HG03025 (cell line): ENCODE results near the gene PLEKHG4.

ENCODE experiments used
- ATAC-seq: cut with Tn5 transposase; IDR thresholded peaks from one replicate; pipeline ENCODE4 v1.9.1; 2021; ENCODE audit warnings: mild to moderate bottlenecking, moderate library complexity; ENCODE audit not compliant: unreplicated experiment, low FRiP score

The PLEKHG4 gene

GRCh38 chr16:67244387-67245185 lies 34.7 kb upstream of the PLEKHG4 start:
- peak; percentile 29 for ATAC-seq

GRCh38 chr16:67245186-67245585 lies 34.1 kb upstream of the PLEKHG4 start:
- no peak for ATAC-seq

- no peak for ATAC-seq
Measured at GRCh38 chr16:67245674-67246080, 33.7 kb upstream of the PLEKHG4 start.

- no peak for ATAC-seq
Measured at GRCh38 chr16:67246081-67246755, 33.1 kb upstream of the PLEKHG4 start.

- ATAC-seq = no peak
Measured at GRCh38 chr16:67246756-67247191, 32.6 kb upstream of the PLEKHG4 start.

- ATAC-seq = peak; percentile 43
Measured at GRCh38 chr16:67247192-67248072, 31.9 kb upstream of the PLEKHG4 start, which contains the start of gene FHOD1. FHOD1 (minus strand) TSS chr16:67247481; CDS start chr16:67247410, 71 bp downstream.

GRCh38 chr16:67248073-67248400 lies 31.3 kb upstream of the PLEKHG4 start:
- ATAC-seq = no peak

GRCh38 chr16:67248401-67249177 lies 30.7 kb upstream of the PLEKHG4 start, which contains the start of gene SLC9A5:
SLC9A5 (plus strand) TSS chr16:67248979; CDS start chr16:67249015, 36 bp downstream.
- ATAC-seq = no peak

GRCh38 chr16:67249178-67250044 lies 29.9 kb upstream of the PLEKHG4 start:
- no peak for ATAC-seq

GRCh38 chr16:67250045-67250327 lies 29.3 kb upstream of the PLEKHG4 start:
- ATAC-seq = no peak

GRCh38 chr16:67252609-67253497 lies 26.5 kb upstream of the PLEKHG4 start:
- no peak for ATAC-seq

GRCh38 chr16:67254801-67255552 lies 24.4 kb upstream of the PLEKHG4 start:
- no peak for ATAC-seq

- ATAC-seq = no peak
Measured at GRCh38 chr16:67255553-67256221, 23.6 kb upstream of the PLEKHG4 start.

GRCh38 chr16:67256701-67257230 lies 22.6 kb upstream of the PLEKHG4 start:
- ATAC-seq = no peak

- ATAC-seq = no peak
Measured at GRCh38 chr16:67257486-67258160, 21.7 kb upstream of the PLEKHG4 start.

- no peak for ATAC-seq
Measured at GRCh38 chr16:67258161-67258835, 21.0 kb upstream of the PLEKHG4 start.
